SKM-1 (cell line): Measurements from ENCODE around the gene RBP3.

Experiments used
- DNase-seq: peaks from one replicate; lab custom pipeline; 2025; ENCODE audit not compliant: unreplicated experiment; lab: John Stamatoyannopoulos, UW

Gene RBP3

DNA sequence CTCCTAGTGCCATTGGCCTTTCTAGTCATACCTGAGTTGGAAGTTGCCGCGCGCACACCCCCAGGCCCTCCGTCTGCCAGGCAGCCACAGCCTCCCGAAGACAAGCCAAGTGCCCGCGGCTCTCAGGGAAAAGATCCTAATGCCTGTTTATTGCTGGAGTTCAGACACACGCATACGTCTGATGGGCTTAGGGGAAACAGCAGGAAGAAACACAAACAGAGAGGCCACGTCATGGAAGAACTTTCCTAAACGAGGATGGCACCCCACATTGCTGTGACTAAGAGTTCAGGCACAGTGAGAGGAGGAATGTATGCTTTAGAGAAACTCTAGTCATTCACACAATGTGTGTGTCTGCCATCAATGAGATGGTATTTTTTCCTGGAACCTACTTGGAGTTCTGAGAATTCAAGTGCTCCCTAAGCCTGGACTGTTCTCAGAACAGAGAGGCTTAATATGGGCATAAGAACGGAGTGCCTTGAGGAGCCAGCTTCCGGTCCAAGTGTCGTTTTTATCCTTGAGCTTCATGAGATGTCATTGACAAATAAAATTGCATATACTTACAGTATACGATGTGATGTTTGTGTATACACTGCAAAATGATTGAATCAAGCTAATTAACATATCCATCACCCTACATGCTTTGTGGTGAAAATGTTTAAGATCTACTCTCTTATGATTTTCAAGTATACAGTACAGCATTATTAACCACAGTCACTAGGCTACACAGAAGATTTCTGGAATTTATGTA, 11.6 kb upstream of the RBP3 start:
- no peak for DNase-seq

- DNase-seq: no peak
Measured at GRCh38 chr10:47337310-47337709, 10.9 kb upstream of the RBP3 start.

DNA sequence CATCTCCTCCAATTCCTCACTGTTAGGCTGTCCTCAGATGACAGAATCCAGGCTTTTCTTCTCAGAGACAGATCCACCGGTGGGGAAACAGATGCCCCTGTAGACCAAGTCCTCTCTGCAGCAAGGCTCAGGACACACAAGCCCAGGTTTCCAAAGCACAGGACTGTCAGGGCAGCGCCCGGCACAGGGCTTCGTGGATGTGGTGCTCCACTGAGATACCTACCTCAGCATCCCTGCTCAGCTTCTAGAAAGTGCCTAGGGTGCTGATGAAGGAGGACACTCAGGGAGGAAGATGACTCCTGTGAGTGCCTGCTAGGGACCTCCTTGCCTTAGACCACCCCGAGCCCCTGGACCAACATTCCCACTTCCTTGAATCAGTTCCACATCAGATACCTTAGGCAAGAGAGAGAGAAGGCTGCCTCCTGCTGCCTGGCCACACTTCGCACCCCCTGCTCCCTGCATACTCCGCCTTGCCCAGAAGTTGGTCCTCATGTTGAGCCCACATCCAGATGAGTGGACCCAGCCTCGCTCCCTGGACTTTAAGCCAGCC, 8.9 kb upstream of the RBP3 start:
- DNase-seq: no peak

GRCh38 chr10:47339759-47340607, 8.2 kb upstream of the RBP3 start:
- peak; percentile 46 for DNase-seq

DNA sequence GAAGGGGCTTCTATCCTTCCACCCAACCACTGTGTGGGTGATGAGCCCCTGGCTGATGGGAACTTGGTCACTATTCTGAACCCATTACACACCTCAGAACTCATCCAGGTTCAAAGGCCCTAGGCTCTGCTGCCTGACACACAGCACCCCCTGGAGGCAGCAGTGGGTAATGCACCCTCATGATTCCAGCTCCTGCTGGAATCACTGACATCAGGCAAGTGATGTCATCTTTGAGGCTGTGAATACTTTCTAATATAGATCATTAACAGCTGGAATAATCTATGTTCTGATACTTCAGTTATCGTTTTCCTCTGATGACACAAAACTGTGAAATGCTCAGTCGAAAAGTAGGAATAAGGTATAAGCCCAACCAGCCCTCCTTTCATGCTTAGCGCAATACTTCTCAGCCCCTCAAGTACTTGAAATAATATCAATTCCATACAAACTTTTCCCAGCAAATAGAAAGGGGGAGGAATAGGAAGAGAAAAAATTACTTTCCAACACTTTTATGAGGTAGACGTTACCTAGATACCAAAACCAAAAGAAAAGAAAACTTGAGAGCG, 7.5 kb upstream of the RBP3 start:
- peak; percentile 46 for DNase-seq

- DNase-seq: no peak
Measured at GRCh38 chr10:47344996-47345870, 2.9 kb upstream of the RBP3 start.

DNA sequence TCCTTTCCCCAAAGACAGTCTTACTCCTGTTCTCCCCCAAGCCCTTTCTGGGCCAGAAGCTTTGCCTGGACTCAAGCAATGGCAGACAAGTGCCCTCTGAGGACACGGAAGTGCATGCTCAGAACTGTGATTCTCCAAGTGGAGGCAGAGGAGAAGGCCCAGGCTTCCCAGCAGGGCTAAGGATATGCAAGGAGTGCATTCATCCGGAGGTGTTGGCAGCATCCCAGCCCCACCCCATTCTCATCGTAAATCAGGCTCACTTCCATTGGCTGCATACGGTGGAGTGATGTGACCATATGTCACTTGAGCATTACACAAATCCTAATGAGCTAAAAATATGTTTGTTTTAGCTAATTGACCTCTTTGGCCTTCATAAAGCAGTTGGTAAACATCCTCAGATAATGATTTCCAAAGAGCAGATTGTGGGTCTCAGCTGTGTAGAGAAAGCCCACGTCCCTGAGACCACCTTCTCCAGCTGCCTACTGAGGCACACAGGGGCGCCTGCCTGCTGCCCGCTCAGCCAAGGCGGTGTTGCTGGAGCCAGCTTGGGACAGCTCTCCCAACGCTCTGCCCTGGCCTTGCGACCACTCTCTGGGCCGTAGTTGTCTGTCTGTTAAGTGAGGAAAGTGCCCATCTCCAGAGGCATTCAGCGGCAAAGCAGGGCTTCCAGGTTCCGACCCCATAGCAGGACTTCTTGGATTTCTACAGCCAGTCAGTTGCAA, 1.4 kb upstream of the RBP3 start:
- no peak for DNase-seq

- no peak for DNase-seq
Measured at GRCh38 chr10:47347303-47347675, 874 bp upstream of the RBP3 start.

DNA sequence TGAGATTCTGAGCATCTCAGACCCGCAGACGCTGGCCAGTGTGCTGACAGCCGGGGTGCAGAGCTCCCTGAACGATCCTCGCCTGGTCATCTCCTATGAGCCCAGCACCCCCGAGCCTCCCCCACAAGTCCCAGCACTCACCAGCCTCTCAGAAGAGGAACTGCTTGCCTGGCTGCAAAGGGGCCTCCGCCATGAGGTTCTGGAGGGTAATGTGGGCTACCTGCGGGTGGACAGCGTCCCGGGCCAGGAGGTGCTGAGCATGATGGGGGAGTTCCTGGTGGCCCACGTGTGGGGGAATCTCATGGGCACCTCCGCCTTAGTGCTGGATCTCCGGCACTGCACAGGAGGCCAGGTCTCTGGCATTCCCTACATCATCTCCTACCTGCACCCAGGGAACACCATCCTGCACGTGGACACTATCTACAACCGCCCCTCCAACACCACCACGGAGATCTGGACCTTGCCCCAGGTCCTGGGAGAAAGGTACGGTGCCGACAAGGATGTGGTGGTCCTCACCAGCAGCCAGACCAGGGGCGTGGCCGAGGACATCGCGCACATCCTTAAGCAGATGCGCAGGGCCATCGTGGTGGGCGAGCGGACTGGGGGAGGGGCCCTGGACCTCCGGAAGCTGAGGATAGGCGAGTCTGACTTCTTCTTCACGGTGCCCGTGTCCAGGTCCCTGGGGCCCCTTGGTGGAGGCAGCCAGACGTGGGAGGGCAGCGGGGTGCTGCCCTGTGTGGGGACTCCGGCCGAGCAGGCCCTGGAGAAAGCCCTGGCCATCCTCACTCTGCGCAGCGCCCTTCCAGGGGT, 703 bp downstream of the RBP3 start:
- DNase-seq: no peak

DNA sequence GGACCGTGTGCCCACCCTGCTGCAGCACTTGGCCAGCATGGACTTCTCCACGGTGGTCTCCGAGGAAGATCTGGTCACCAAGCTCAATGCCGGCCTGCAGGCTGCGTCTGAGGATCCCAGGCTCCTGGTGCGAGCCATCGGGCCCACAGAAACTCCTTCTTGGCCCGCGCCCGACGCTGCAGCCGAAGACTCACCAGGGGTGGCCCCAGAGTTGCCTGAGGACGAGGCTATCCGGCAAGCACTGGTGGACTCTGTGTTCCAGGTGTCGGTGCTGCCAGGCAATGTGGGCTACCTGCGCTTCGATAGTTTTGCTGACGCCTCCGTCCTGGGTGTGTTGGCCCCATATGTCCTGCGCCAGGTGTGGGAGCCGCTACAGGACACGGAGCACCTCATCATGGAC, 1.4 kb downstream of the RBP3 start:
- no peak for DNase-seq

DNA sequence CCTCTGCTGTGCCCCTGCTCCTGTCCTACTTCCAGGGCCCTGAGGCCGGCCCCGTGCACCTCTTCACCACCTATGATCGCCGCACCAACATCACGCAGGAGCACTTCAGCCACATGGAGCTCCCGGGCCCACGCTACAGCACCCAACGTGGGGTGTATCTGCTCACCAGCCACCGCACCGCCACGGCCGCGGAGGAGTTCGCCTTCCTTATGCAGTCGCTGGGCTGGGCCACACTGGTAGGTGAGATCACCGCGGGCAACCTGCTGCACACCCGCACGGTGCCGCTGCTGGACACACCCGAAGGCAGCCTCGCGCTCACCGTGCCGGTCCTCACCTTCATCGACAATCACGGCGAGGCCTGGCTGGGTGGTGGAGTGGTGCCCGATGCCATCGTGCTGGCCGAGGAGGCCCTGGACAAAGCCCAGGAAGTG, 1.8 kb downstream of the RBP3 start:
- no peak for DNase-seq

DNA sequence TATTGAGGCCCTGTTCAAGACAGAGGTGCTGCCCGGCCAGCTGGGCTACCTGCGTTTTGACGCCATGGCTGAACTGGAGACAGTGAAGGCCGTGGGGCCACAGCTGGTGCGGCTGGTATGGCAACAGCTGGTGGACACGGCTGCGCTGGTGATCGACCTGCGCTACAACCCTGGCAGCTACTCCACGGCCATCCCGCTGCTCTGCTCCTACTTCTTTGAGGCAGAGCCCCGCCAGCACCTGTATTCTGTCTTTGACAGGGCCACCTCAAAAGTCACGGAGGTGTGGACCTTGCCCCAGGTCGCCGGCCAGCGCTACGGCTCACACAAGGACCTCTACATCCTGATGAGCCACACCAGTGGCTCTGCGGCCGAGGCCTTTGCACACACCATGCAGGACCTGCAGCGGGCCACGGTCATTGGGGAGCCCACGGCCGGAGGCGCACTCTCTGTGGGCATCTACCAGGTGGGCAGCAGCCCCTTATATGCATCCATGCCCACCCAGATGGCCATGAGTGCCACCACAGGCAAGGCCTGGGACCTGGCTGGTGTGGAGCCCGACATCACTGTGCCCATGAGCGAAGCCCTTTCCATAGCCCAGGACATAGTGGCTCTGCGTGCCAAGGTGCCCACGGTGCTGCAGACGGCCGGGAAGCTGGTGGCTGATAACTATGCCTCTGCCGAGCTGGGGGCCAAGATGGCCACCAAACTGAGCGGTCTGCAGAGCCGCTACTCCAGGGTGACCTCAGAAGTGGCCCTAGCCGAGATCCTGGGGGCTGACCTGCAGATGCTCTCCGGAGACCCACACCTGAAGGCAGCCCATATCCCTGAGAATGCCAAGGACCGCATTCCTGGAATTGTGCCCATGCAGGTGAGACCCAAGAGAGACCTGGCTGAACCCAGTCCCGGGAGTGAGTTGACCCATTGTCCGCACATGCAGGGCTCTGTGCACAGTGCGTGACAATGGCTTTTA, 2.8 kb downstream of the RBP3 start:
- no peak for DNase-seq

- DNase-seq: no peak
Measured at GRCh38 chr10:47351899-47352815, 4.0 kb downstream of the RBP3 start.

DNA sequence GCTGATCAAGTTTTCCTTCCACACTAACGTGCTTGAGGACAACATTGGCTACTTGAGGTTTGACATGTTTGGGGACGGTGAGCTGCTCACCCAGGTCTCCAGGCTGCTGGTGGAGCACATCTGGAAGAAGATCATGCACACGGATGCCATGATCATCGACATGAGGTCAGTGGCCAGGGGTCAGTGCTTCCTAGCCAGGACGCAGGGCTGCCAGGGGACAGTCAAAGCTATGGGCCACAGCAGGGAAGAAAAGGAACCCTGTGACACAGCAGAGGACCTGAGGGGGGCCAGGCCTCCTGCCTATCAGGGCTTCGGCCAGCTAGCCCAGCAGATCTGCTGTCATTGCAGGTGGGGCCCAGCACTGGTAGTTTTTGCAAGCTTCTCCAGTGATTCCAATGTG, 5.2 kb downstream of the RBP3 start:
- DNase-seq: no peak

DNA sequence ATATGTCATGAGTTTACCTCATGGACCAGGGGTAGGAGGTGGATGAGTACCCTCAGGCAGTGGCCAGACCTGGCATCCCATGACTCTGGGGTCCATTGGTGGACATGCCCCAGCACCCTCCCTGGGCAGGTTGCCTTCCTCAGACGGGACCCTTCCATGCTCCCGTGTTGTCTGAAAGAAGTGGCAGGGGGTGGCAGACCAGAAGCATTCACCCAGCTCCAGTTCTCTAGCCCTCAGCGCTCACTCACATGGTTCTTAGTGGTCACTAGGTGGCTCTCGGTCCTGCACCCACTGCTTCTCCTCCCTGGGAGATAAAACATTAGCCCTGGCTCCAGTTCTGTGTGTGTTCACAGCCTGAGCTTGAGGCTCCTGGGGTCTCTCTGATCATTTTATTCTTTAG, 6.0 kb downstream of the RBP3 start:
- no peak for DNase-seq

DNA sequence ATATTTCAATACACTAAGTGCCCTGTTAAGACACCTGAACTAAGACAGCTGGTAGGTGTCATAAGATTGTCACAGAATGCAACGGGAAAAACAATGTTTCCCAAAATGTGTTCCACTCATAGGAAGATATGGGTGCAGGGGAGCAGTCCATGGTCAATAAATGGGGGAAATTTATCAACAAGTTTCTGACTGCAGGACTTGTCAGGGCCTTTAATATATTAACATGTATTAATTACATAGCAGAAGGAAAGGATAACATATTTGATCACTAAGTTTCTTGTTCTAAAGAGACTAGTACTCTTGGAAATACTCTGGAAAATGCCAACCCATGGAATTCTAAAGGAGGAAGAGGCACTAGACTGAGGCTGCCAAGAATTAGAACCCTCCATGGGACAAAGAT, 6.7 kb downstream of the RBP3 start:
- no peak for DNase-seq

DNA sequence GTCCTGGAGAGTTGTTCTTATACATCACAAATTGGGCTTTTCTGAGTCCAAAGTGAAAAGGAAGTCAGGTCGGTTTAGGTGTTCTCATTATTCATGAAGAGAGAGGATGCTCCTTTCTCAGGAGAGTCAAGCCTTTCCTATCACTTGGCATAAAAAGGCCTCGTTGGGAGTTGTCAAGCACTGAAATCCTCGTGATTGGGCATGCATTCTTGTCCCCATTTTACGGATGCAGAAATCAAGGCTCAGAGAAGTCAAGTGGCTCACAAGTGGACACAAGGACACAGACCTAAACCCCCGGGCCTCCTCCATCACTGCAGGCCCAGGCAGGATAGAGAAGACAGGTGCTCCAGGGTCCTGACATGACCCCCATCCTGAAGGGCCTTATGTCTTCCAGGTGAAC, 8.5 kb downstream of the RBP3 start:
- no peak for DNase-seq
